ENCODE results near the gene CAPN10.
"Not testable (repeated sequence)": the region's sequence is repeated elsewhere in the genome, so short reads cannot be mapped to it uniquely, and the experiment has no call there.

CAPN10 gene

GRCh38 chr2:240611601-240612210 lies 25.2 kb downstream of the CAPN10 start:
- no peak overlapping the region for H3K4me3 ChIP-seq (ENCODE audit: low read depth, low read length)
- in situ Hi-C loops (cut with HindIII; ENCODE audit: low sequenced_read_pairs), result no loop called here
- TF ChIP-seq, protein P1, sequence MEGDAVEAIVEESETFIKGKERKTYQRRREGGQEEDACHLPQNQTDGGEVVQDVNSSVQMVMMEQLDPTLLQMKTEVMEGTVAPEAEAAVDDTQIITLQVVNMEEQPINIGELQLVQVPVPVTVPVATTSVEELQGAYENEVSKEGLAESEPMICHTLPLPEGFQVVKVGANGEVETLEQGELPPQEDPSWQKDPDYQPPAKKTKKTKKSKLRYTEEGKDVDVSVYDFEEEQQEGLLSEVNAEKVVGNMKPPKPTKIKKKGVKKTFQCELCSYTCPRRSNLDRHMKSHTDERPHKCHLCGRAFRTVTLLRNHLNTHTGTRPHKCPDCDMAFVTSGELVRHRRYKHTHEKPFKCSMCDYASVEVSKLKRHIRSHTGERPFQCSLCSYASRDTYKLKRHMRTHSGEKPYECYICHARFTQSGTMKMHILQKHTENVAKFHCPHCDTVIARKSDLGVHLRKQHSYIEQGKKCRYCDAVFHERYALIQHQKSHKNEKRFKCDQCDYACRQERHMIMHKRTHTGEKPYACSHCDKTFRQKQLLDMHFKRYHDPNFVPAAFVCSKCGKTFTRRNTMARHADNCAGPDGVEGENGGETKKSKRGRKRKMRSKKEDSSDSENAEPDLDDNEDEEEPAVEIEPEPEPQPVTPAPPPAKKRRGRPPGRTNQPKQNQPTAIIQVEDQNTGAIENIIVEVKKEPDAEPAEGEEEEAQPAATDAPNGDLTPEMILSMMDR (IDR thresholded peaks at IDR 0.05; ENCODE audit: low read depth, low read length), result no peak
- DNase-seq (ENCODE audit: low read depth, low spot score), result no peak

- in situ Hi-C loops (cut with HindIII; ENCODE audit: low sequenced_read_pairs), result no loop called here
- H3K4me3 ChIP-seq (ENCODE audit: low read depth, low read length), result no peak overlapping the region
- DNase-seq (ENCODE audit: low read depth, low spot score), result no peak
- TF ChIP-seq, protein P1 (IDR thresholded peaks at IDR 0.05; ENCODE audit: low read depth, low read length), result no peak
Observed at GRCh38 chr2:240613781-240614180, 27.2 kb downstream of the CAPN10 start.

DNA sequence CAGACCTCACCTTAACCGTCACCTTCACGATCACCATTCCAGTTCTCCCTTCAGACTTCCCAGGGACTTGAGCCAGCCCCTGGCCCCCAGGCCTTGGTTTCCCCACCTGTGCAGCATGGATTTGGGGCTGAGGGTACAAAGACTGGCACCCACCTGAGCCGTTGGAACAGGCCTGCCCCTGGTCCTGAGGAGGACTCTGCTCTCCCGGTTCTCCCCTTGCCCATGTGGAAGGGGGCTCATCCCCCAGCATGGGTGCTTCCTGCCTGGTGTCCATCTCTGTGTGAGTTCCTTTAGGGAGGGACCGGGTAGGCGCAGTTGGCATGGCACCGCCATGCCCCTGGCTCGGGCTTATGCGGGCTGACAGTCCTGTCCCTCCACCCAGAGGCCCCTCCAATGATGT lies 27.9 kb downstream of the CAPN10 start:
- in situ Hi-C loops (cut with HindIII; ENCODE audit: low sequenced_read_pairs), result no loop called here
- H3K4me3 ChIP-seq (ENCODE audit: low read depth, low read length), result no peak overlapping the region
- TF ChIP-seq, protein P1 (IDR thresholded peaks at IDR 0.05; ENCODE audit: low read depth, low read length), result no peak
- no peak for DNase-seq (ENCODE audit: low read depth, low spot score)

DNA sequence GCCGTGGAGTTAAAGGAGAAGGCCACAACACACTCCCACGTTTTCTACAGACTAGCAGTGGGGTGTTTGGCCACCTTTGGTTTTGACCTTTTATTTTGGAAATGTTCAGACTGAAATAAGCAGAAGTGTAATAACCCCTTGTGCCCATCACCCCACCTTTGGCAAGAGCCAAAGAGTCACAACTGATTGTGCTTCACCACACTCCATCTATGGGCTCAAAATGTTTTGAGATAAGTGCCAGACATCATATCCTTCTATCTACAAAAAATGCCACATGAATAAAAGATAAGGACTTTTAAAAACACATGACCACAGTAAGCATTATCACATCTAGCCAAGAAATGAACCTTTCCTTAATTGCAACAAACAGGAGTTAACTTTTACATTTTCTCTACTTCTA lies 28.9 kb downstream of the CAPN10 start:
- in situ Hi-C loops (cut with HindIII; ENCODE audit: low sequenced_read_pairs), result no loop called here

DNA sequence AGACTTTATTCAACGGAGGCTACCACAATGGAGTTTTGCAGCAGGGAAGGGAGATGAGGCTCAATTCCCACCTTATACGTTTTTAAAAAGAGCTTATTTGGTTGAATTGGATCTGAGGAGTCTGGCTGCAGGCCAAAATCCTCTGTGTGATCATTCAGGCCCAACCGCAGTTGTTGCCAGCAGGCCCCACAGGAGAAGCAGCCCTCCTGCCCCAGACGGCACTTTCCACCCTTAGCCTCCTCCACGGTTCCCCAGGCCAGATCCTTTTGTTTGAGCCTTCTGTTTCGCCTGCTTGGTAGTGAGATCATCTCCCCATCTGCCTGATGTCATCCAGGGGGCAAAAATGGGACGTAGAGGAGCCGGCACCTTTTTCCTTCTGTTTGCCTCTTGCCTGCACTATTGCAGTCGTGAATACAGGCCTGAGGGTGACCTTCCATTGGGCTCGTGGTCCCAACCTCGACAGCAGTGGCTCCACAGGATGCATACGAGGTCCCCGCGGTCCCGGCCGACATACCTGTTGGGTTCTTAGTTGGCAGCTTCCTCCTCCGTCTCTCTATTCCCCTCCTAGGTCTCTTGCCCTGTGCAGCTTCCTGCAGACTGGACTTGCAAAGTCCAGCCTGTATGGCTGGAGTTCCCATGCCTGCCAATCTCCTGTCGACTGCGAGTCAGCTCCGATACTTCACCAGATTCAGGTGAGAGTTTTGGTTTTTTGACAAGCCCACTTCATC lies 29.4 kb downstream of the CAPN10 start:
- no peak for DNase-seq (ENCODE audit: low read depth, low spot score)
- TF ChIP-seq, protein P1 (IDR thresholded peaks at IDR 0.05; ENCODE audit: low read depth, low read length), result no peak
- in situ Hi-C loops (cut with HindIII; ENCODE audit: low sequenced_read_pairs), result no loop called here
- no peak overlapping the region for H3K4me3 ChIP-seq (ENCODE audit: low read depth, low read length)

More for the DNA sequence above, 28.9 kb downstream of the CAPN10 start:
- H3K4me3 ChIP-seq (ENCODE audit: low read depth, low read length), result no peak overlapping the region
- TF ChIP-seq, protein P1 (IDR thresholded peaks at IDR 0.05; ENCODE audit: low read depth, low read length), result no peak
- no peak for DNase-seq (ENCODE audit: low read depth, low spot score)

GRCh38 chr2:240616860-240617666 lies 30.5 kb downstream of the CAPN10 start:
- H3K4me3 ChIP-seq (ENCODE audit: low read depth, low read length); in situ Hi-C loops (cut with HindIII; ENCODE audit: low sequenced_read_pairs); DNase-seq (ENCODE audit: low read depth, low spot score): not testable (repeated sequence)

Measured in astrocyte of the spinal cord (primary cell).